ENCODE measurements around the gene PGBD5. TPM values are rescaled to one million over a fixed set of nuclear protein-coding genes. Genes with fewer than 3 reads are reported as not detected.

PGBD5 gene
- polyA plus RNA-seq, 1 of the 3 experiments (the other 2 are of a cell fraction) = 0.15 TPM

DNA sequence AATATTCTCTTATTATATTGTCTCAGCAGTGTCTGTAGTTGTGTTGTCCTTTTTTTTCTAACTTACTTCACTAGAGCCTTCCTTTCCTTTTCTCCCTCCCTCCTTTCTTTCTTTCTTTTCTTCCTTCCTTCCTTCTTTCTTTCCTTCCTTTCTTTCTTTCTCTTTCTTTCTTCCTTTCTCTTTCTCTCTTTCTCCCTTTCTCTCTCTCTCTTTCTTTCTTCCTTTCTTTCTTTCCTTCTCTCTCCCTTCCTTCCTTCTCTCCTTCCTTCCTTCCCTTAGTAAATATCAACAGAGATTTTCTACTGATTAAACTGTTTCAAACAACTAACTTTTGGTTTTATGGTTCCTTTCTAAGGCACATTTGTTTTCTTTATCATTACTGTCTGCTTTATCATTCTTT lies 43.1 kb upstream of the PGBD5 start:
- no peaks in the 10 kb centered on the region for H3K4me1 ChIP-seq (ENCODE audit: control insufficient read depth in 1 of 2, insufficient read depth in 2 of 2, low read depth in 1 of 2, low read length in 1 of 2)
- no peaks in the 10 kb centered on the region for H3K9me3 ChIP-seq
- H4K20me1 ChIP-seq (ENCODE audit: insufficient read depth) = no peaks in the 10 kb centered on the region
- no peak overlapping the region for H3K9ac ChIP-seq
- H3K36me3 ChIP-seq (replicated peaks in 1 of 2; ENCODE audit: control insufficient read depth in 1 of 2, insufficient read depth in 2 of 2, low read length in 1 of 2) = no peaks in the 10 kb centered on the region
- TF ChIP-seq RXRA (IDR thresholded peaks at IDR 0.05; ENCODE audit: borderline replicate concordance, low read depth) = no peak
- CTCF ChIA-PET = no interaction called here
- no peak overlapping the region for H3K4me2 ChIP-seq
- H3K9me2 ChIP-seq = no peaks in the 10 kb centered on the region
- no peak for DNase-seq
- H3K79me2 ChIP-seq (ENCODE audit: insufficient read depth) = no peaks in the 10 kb centered on the region
- no peaks in the 10 kb centered on the region for H3F3A ChIP-seq (replicated peaks; ENCODE audit: insufficient read depth)
- POLR2A ChIA-PET = no interaction called here
- H2AFZ ChIP-seq (ENCODE audit: low read depth) = no peak overlapping the region
- H3K27me3 ChIP-seq (ENCODE audit: insufficient read depth) = no peaks in the 10 kb centered on the region
- H3K27ac ChIP-seq (ENCODE audit: low read depth in 2 of 2, low read length in 1 of 2) = no peak overlapping the region
- no peak overlapping the region for H3K4me3 ChIP-seq (ENCODE audit: low read depth in 2 of 2, low read length in 1 of 2)

DNA sequence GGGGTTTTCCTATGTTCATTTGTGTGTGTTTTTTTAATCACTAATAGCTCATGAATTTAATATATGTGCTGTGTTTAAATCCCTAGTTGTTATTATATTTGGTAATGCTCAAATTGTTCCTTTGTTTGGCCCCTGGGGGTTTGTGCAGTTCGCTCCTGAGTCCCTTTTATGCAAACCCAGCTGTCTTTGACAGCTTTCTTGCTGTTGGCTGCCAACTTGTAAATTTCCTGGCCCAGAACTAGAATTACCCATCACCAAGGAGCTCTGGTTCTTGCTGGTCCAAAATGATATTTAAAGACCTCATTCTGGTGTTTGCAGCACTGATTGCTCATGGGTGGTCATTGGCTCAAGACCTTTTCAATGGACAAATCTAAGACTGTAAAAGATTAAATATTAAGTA lies 39.6 kb upstream of the PGBD5 start:
- POLR2A ChIA-PET = no interaction called here
- H3K36me3 ChIP-seq (replicated peaks in 1 of 2; ENCODE audit: control insufficient read depth in 1 of 2, insufficient read depth in 2 of 2, low read length in 1 of 2) = no peaks in the 10 kb centered on the region
- H3K9ac ChIP-seq = no peak overlapping the region
- H3F3A ChIP-seq (replicated peaks; ENCODE audit: insufficient read depth) = no peaks in the 10 kb centered on the region
- no peak overlapping the region for H2AFZ ChIP-seq (ENCODE audit: low read depth)
- no peaks in the 10 kb centered on the region for H3K9me3 ChIP-seq
- no peak for TF ChIP-seq ELF1 (IDR thresholded peaks at IDR 0.05)
- no peak for TF ChIP-seq FOSL2 (IDR thresholded peaks at IDR 0.05; ENCODE audit: borderline replicate concordance, low read depth)
- no peak for TF ChIP-seq MXI1 (IDR thresholded peaks at IDR 0.05; ENCODE audit: low read depth, low read length)
- TF ChIP-seq SIN3A (IDR thresholded peaks at IDR 0.05; ENCODE audit: borderline replicate concordance, low read depth, low read length) = no peak
- TF ChIP-seq MEF2A (IDR thresholded peaks at IDR 0.05; ENCODE audit: borderline replicate concordance, low read depth) = no peak
- TF ChIP-seq NFIC (IDR thresholded peaks at IDR 0.05; ENCODE audit: borderline replicate concordance) = no peak
- TF ChIP-seq, protein P1, sequence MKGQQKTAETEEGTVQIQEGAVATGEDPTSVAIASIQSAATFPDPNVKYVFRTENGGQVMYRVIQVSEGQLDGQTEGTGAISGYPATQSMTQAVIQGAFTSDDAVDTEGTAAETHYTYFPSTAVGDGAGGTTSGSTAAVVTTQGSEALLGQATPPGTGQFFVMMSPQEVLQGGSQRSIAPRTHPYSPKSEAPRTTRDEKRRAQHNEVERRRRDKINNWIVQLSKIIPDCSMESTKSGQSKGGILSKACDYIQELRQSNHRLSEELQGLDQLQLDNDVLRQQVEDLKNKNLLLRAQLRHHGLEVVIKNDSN (IDR thresholded peaks at IDR 0.05; ENCODE audit: borderline replicate concordance, low read depth) = no peak
- no peak for TF ChIP-seq YY1 (IDR thresholded peaks at IDR 0.05; ENCODE audit: low read depth)
- no peak for TF ChIP-seq EZH2phosphoT487 (IDR thresholded peaks at IDR 0.05; ENCODE audit: borderline replicate concordance, low read depth)
- no peak for TF ChIP-seq FOXM1 (IDR thresholded peaks at IDR 0.05; ENCODE audit: low read depth)
- TF ChIP-seq, protein P2, sequence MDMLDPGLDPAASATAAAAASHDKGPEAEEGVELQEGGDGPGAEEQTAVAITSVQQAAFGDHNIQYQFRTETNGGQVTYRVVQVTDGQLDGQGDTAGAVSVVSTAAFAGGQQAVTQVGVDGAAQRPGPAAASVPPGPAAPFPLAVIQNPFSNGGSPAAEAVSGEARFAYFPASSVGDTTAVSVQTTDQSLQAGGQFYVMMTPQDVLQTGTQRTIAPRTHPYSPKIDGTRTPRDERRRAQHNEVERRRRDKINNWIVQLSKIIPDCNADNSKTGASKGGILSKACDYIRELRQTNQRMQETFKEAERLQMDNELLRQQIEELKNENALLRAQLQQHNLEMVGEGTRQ (IDR thresholded peaks at IDR 0.05; ENCODE audit: borderline replicate concordance, low read depth, low read length) = no peak
- TF ChIP-seq NRF1 (IDR thresholded peaks at IDR 0.05; ENCODE audit: low read depth, low read length) = no peak
- no peak for TF ChIP-seq EP300 (IDR thresholded peaks at IDR 0.05; ENCODE audit: borderline replicate concordance in 1 of 2, low read depth in 1 of 2, low read length in 1 of 2)
- TF ChIP-seq, protein P3, sequence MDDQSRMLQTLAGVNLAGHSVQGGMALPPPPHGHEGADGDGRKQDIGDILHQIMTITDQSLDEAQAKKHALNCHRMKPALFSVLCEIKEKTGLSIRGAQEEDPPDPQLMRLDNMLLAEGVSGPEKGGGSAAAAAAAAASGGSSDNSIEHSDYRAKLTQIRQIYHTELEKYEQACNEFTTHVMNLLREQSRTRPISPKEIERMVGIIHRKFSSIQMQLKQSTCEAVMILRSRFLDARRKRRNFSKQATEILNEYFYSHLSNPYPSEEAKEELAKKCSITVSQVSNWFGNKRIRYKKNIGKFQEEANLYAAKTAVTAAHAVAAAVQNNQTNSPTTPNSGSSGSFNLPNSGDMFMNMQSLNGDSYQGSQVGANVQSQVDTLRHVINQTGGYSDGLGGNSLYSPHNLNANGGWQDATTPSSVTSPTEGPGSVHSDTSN (IDR thresholded peaks at IDR 0.05) = no peak
- TF ChIP-seq RXRA (IDR thresholded peaks at IDR 0.05; ENCODE audit: borderline replicate concordance, low read depth) = no peak
- TF ChIP-seq GATA2 (CRISPR knock-in tag; IDR thresholded peaks at IDR 0.05) = no peak
- TF ChIP-seq, protein P4, sequence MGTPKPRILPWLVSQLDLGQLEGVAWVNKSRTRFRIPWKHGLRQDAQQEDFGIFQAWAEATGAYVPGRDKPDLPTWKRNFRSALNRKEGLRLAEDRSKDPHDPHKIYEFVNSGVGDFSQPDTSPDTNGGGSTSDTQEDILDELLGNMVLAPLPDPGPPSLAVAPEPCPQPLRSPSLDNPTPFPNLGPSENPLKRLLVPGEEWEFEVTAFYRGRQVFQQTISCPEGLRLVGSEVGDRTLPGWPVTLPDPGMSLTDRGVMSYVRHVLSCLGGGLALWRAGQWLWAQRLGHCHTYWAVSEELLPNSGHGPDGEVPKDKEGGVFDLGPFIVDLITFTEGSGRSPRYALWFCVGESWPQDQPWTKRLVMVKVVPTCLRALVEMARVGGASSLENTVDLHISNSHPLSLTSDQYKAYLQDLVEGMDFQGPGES (IDR thresholded peaks at IDR 0.05; ENCODE audit: low read depth, low read length) = no peak
- TF ChIP-seq RFX5 (IDR thresholded peaks at IDR 0.05; ENCODE audit: low read length) = no peak
- TF ChIP-seq TEAD4 (IDR thresholded peaks at IDR 0.05; ENCODE audit: borderline replicate concordance, insufficient read depth) = no peak
- H4K20me1 ChIP-seq (ENCODE audit: insufficient read depth) = no peaks in the 10 kb centered on the region
- no peaks in the 10 kb centered on the region for H3K27me3 ChIP-seq (ENCODE audit: insufficient read depth)
- CTCF ChIA-PET = no interaction called here
- no peak for DNase-seq
- no peak overlapping the region for H3K4me3 ChIP-seq (ENCODE audit: low read depth in 2 of 2, low read length in 1 of 2)
- no peak overlapping the region for H3K4me2 ChIP-seq
- WGBS (ENCODE audit: low lambda C conversion rate) = 8% methylated on average over 1 of the region's 1 CpG
- H3K27ac ChIP-seq (ENCODE audit: low read depth in 2 of 2, low read length in 1 of 2) = no peak overlapping the region
- no peaks in the 10 kb centered on the region for H3K4me1 ChIP-seq (ENCODE audit: control insufficient read depth in 1 of 2, insufficient read depth in 2 of 2, low read depth in 1 of 2, low read length in 1 of 2)
- H3K9me2 ChIP-seq = no peaks in the 10 kb centered on the region
- no peaks in the 10 kb centered on the region for H3K79me2 ChIP-seq (ENCODE audit: insufficient read depth)

Measured in SK-N-SH (cell line).